Sciatic nerve (tissue), 2 donors: ENCODE measurements around the gene CARD14. TPM values are rescaled to one million over a fixed set of nuclear protein-coding genes. Genes with fewer than 3 reads are reported as not detected.

Experiments used
- ATAC-seq: fragments of 200-7000 bp; cut with Tn5 transposase; one replicate; pipeline ENCODE4 v1.9.1; 2020; ENCODE audit warnings: mild to moderate bottlenecking, moderate library complexity
- DNase-seq: peaks from one replicate; pipeline ENCODE4 v3.0.0-alpha.2; 2020; ENCODE audit warnings: low spot score
- intact Hi-C: fragments of 100-400 bp; cut with DNase I; formaldehyde crosslinking; loops from one replicate; pipeline ENCODE4 v1.14.2; 2022
- total RNA-seq: library from RNA; stranded (reverse); fragmentation: NEBNext Ultra II Directional; extraction: Animal tissue kit (Norgen Biotek cat#: 25700); gene quantifications from one replicate; pipeline ENCODE4 v1.2.1, GENCODE V29; 2021
- donor health status: DM: no; HTN: no; CAD: no.
- donor health status: DM: no; HTN: no; CAD: no.

Gene CARD14
- total RNA-seq, 1 donor from 2014 or later, result 0.49 TPM

DNA sequence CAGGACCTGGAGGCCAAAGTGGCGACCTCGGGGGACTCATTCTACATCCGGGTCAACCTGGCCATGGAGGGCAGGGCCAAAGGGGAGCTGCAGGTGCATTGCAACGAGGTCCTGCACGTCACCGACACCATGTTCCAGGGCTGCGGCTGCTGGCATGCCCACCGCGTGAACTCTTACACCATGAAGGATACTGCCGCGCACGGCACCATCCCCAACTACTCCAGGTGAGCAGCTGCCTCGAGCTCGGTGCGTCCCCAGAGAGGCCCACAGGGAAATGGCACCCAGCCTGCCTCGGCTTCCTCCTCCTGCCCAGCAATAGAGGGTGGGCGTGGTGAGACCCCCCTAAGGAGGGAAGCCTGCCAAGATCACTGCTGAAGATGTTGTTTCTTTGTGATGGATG lies 32.4 kb downstream of the CARD14 start:
- ATAC-seq (no peak), DNase-seq (no peak)
- intact Hi-C loops, result no loop called here

DNA sequence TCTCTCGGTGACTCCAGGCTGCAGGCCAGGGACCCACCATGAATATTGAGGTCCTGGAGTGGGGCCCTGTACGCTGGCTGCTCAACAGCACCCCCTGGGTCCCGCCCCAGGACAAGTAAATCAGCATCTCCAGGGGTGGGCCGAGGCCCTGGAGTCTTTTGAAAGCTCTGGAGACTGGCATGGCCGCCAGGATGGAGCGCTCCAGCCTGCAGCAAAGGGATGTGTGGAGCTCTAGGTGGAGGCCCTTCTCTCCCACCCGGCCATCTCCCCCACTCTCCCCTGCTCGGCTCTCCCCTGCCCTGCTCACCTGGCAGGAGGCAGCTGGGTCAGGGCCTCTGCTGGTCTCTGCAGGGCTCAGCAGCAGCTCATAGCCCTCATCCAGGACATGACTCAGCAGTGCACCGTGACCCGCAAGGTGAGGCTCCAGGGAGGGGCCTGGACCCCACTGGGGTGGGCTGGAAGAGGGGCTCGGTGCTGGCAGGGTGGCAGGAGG lies 33.7 kb downstream of the CARD14 start:
- peak; percentile 11 for ATAC-seq
- DNase-seq, result no peak
- intact Hi-C loops, result no loop called here

DNA sequence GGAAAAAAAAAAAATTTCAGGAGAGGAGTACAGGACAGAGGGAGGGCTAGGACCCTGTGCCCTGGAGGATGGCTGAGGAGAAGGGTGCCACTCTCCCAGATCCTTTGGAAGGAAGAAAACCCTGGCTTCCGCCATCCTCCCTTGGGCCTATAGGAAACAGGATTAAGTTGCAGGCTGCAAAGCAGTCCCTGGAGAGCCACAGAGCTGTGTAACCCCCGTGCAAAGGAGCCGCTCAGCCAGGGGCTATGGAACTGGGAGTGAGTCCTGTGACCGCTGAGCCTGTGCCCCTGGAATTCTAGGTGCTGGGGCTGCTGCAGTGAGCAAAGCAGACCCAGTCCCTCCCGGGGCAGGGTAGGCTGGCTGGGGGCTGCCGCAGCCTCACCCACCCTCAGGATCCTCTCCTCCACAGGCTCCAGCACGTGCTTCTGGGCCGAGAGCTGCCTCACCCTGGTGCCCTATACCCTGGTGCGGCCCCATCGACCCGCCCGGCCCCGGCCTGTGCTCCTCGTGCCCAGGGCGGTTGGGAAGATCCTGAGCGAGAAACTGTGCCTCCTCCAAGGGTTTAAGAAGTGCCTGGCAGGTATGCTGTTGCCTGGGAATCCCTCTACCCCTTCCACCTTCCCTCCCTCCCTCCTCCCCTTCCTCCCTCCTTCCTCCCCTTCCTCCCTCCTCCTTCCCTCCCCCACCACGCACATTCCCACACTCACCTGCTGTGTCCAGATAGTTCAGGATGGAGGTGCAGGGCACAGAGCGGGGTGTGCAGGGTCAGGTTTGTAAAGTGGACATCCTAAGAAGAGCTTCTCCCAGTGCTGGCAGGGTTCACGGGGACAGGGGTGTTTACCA lies 35.0 kb downstream of the CARD14 start:
- DNase-seq, result no peak
- intact Hi-C loops, result no loop called here
- ATAC-seq, result no peak

DNA sequence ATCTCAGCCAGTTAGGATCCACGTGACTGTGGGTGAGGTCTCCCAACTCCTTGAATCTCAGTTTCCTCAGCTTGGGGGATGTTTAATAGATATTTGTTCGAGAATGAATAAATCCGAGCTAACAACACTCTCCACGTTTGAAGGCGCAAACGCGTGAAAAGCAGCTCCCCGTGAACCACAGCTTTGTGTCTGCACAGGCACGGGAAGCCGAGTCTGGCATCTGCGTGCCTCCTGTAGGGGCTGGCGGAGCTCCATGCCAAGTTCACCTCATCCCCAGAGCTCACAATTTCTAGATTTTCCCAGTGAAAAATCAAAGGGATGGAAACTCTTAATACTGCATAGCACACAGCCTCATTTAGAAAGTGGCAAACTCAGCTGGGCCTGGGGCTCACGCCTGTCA lies 36.0 kb downstream of the CARD14 start:
- DNase-seq (no peak), ATAC-seq (no peak)
- intact Hi-C loops, result no loop called here

DNA sequence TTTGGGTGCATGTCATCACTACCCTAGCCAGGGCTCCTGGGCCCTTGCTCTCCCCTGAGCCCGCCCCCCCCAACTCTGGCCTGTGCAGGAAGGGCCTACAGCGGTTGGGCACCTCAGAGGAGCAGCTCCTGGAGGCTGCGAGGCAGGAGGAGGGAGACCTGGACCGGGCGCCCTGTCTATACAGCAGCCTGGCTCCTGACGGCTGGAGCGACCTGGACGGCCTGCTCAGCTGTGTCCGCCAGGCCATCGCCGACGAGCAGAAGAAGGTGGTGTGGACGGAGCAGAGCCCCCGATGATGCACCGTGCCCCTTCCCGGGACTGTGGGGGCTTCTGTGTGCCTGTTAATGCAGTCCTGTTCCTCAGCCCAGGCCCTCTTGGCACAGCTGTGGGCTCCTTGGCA lies 38.2 kb downstream of the CARD14 start:
- DNase-seq (no peak), ATAC-seq (no peak)
- intact Hi-C loops, result no loop called here

DNA sequence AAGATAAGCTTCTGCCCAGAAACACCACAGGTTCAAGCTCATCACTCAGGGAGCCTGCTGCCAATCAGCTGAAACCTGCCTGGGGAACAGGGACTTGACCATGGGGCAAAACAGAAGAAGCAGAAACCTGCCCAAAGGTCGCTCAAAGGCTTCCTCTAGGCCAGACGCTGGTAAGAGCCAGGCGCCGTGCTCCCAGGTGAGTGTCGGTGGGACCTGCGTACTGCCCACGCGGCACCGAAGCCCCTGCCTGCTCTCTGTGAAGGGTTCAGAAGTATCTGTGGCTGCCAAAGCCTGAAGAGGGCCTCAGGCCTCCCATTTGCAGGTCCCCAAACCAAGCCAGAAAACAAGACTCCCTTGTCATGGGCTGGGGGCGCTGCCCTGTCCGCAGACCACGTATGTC lies 39.9 kb downstream of the CARD14 start:
- no peak for DNase-seq
- intact Hi-C loops, result no loop called here
- no peak for ATAC-seq

DNA sequence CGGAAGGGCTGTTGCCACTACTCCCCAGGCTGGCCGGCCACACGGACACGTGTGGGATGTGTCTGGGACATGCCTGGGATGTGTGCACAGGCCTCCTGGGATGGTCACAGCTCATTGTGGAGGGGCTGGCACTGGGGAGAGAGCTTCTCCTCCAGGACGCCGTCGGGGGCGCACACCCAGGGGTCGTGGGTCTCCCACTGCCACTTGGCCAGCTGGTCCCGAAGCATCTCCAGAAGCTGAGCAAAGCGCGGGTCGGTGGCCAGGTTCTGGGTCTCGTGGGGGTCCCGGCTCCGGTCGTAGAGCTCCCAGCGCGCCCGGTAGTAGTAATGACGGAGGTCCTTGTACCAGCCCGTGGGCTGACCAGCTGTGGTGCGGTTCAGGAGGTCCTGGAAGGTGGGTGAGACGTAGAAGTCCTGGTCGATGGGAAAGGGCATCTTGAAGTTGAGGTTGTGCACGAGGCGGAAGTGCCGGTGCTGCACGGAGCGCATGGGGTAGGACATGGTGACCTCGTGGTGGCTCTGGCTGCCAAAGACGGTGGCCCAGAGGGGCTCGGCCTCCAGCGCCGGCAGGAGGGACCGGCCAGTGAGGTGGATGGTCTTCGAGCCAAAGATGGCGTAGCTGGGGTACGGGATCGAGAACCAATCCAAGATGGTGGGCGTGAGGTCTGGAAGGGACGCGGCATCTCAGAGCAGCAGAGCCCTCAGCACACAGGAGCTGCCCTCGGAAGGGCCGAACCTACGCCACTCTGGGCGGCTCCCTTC lies 40.7 kb downstream of the CARD14 start:
- DNase-seq, result no peak
- intact Hi-C loops, result no loop called here
- ATAC-seq, result no peak

DNA sequence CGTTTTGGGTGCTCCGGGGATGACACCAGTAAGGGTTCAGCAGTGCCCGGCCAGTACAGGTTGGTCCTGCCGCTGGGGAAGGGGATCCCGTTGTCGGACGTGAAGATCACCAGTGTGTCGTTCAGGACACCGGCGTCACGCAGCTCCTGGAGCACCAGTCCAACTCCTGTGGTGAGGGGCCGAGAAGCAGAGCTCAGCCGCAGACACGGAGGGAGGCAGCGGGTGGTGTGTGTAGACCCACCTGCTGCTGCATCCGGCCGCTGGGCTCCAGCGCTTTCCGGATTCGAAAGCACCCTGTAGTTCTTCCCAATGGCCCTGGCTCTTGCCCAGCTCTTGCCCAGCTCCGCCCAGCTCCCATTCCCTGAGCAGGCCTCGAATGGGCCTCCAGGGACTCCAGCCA lies 42.3 kb downstream of the CARD14 start:
- ATAC-seq (no peak), DNase-seq (no peak)
- intact Hi-C loops, result no loop called here

DNA sequence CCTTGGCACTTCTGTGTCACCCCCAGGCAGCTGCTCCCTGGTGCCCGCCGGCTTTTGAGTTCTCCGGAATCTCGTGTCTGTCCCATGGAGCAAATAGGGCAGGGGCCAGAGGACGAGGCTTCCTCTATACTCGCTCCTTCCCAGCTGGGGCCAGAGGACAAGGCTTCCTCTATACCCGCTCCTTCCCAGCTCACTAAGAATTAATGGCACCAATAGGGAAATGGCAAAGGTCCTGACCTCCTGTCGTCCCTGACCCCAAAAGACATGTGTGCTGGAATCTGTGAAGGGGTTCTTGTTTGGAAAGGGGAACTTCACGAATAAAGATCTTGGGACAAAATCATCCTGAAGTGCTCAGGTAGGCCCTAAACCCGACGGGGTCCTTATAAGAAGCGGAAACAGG lies 42.7 kb downstream of the CARD14 start:
- DNase-seq (no peak), ATAC-seq (no peak)
- intact Hi-C loops, result no loop called here

DNA sequence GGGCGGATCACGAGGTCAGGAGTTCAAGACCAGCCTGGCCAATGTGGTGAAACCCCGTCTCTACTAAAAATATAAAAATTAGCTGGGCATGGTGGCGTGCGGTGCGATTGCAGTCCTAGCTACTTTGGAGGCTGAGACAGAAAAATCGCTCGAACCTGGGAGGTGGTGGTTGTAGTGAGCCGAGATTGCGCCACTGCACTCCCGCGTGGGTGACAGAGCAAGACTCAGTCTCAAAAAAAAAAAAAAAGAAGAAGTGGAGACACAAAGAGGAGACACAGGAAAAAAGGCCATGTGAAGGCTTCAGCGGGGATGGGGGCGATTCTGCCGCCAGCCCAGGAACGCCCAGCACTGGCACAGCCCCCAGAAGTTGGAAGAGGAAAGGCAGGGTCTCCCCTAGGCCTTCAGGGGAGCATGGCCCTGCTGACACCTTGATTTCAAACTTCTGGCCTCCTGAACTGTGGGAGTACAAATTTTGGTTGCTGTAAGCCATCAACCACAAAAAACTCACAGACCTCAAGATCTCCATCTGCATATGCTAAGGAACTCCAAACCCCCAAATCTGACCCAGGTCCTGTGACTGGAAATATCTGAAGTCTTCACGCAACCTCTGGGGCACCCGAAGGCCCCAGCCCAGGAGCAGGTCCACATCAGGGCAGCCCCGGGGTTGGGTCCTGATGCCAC lies 43.3 kb downstream of the CARD14 start:
- ATAC-seq (no peak), DNase-seq (no peak)
- intact Hi-C loops, result no loop called here

DNA sequence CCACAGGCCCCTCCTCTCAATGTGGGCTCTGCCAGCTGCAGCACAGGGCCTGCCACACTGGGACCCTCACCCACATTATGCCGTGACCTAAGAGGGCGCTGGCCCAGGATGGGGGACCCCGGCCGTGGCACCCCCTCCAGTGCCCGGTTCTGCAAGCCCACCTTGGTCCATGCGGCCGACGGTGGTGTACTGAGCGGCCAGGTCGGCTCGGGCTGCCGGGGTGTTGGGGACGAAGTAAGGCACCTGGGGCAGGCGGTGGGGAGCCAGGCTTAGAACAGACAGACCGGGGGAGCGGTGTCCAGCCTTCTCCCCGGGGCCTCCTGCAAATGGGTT lies 43.8 kb downstream of the CARD14 start:
- DNase-seq, result no peak
- no peak for ATAC-seq
- intact Hi-C loops, result no loop called here

DNA sequence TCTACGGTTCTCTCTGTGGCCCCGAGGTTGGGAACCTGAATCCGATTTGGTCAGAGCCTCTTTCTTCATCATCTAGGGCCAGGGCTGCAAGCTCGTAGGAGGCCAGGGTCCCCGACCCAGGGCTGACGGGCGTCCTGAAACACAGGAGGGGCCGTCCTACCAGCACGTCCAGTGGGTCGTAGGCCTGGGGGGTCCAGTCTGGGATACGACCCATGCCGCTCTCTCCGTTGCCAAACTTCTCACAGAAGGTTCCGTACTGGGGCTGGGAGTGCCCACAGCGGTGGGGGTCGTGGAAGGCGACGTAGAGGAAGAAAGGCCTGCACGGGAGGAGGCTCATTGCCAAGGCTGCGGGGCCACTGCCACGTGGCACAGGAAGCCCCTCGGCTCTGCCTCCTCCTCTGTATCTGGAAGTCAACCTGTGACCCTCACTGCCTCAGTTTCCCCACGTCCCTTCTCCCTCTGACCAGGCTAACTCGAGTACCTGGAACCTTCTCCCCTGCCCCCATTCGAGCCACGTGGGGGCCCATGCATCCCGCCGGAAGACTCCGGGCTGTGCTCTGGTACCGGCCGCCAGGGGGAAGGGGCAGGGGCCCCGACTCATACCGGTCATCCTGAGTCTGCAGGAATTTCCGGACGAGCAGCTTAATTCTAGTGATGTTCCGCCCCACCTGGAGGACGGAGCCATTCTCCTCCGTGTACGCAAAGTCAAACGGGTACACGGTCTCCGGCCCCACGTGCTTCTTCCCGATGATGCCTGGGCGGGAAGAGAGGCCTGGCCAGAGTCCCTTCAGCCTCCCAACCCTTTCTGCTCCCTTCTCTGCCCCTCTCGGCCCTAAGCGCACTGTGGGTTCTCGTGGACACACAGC lies 44.4 kb downstream of the CARD14 start:
- no peak for ATAC-seq
- intact Hi-C loops, result no loop called here
- DNase-seq, result no peak

DNA sequence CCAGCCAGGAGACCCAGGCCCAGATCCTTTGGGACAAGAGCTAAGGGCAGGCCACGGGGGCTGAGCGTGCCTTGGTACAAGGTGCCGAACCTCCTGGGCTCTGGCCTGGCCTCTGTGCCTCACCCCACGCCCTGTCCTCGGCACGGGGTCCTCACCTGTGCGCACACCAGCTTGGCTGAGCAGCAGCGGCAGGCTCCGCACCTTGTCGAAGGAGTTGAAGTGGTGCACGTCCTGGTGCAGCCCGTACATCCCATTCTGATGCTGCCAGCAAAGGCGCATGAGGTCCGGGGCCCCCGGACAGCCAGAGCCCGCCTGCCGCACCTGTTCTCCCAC lies 45.0 kb downstream of the CARD14 start:
- ATAC-seq (no peak), DNase-seq (no peak)
- intact Hi-C loops, result no loop called here

DNA sequence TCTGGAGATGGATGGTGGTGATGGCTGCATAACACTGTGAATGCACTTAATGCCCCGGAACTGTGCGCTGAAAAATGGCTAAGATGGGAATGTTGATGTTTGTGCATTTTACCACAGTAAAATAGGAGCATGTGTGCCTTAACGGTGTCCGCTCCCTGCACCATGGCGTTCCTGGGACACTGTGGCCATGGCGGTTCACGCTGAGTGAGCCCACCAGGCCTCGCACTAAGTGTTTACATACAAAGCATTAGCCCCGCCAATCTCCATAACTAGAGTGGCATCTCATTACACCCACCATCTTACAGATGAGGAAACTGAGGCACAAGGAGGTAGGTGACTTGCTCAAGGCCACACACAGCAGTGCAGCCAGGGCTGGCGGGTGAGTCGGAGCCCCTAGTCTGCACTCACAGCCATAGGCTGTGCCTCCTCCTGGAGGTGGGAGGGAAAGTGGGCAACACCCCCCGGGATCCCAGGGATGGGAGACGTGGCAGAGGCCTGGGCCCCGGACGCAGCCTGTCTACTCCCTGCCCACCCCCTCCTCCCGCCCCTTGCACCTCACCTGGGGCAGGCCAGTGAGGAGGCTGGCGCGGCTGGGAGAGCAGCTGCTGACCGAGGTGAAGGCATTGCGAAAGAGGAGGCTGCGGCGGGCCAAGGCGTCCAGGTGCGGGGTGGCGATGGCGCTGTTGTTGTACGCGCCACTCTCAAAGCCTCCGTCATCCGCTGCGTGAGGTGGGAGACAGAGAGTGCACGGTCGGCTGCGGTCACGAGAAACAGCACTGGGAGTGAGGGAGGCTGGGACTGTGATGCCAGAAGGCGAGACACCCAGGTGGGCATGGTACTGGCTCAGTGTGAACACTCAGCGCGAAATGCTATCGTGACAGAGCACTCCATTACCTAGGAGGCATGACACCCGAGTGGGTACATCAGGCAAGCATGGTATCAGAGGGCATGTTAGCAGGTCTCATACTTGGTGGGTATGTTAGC lies 46.9 kb downstream of the CARD14 start:
- ATAC-seq (no peak), DNase-seq (no peak)
- intact Hi-C loops, result no loop called here

DNA sequence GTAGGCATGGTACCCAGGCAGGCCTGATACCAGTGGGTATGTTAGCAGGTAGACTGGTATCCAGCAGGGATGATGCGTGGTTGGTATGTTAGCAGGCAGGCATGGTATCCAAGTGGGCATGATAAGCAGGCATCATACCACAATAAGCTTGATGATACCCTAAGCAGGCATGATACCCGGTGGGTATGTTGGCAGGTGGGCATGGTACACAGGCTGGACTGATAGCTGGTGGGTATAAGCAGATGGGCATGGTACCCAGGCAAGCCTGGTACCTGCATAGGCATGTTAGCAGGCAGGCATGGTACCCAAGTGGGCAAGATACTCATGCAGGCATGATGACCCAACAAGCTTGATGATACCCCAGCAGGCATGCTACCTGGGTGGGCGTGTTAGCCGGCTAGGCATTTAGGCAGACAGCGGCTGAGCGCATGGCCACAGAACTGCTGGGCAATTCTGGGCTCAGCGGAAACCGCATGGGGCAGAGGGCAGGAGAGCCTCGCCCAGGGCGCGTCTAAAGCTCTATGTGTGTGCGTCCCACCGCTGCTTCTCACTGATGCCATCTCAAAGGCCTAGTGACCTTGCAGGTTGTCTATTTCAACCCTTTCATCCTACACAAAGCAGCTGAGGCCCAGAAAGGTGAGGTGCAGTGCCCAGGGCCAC lies 48.0 kb downstream of the CARD14 start:
- ATAC-seq (no peak), DNase-seq (no peak)
- intact Hi-C loops, result no loop called here

DNA sequence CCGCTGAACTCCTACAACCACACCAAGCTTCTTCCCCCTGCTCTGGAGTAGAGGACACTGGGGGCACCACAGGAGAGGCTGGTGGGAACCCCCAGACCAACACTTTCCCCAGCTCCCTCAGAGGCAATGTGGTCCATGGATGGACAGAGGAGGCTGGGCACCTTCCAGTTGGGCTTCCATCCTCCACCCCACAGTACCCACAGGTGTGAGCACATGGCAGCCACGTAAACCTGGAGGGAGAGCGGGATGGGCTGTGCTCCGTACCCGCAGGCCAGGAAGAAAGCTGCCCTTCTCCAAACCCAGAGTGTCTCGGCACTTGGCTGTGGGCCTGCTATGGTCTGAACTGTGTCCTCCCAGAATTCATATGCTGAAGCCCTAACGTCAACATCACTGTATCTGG lies 48.6 kb downstream of the CARD14 start:
- intact Hi-C loops, result no loop called here
- ATAC-seq (no peak), DNase-seq (no peak)

DNA sequence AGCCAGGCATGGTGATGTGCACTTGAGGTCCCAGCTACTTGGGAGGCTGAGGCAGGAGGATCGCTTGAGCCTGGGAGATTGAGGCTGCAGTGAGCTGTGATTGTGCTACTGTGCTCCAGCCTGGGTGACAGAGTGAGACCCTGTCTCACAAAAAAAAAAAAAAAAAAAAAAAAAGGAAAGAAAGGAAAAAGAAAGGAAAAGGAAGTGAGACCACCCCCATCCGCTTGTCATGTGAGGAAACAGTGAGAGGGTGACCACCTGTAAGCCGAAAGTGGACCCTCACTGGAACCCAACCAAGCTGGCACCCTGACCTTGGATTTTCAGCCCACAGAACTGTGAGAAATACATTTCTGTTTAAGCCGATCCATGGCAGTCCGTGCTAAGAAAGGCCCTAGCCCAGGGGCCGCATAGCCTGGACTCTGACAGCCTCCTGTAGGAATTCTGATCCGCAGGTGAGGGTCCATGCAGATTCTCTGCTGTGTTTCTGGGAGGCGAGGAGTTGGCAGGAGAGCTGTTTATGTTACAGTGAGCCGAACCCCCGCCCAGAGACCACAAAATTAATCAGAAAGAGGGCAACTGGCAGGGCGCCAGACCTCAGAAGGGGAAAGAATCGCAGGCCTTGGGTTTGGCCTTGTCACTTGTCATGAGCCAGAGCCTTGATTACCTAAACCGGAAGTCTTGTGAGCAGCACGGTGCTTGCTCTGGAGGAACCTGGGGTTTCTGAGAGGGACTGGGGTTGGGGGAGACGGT lies 49.4 kb downstream of the CARD14 start:
- peak; percentile 87 for DNase-seq
- intact Hi-C loops, result no loop called here
- peak; percentile 71 for ATAC-seq
